Activated T-cell treated with anti-CD3 and anti-CD28 coated beads, Interleukin-2, amount 50 U/mL, for 24 hours (primary cell): ENCODE results near the gene KIF26A.

Source experiments
- DNase-seq: peaks from one replicate; pipeline ENCODE4 v3.0.0-alpha.2; 2020
- H3K27ac Mint-ChIP-seq: 2 replicates; pipeline ENCODE4 v1.8.0; 2020; ENCODE audit warnings: mild to moderate bottlenecking, mixed read lengths
- H3K27me3 Mint-ChIP-seq: 2 replicates; pipeline ENCODE4 v1.8.0; 2020; ENCODE audit warnings: mixed read lengths
- H3K36me3 Mint-ChIP-seq: 2 replicates; pipeline ENCODE4 v1.8.0; 2020; ENCODE audit warnings: low read depth, mixed read lengths
- H3K4me1 Mint-ChIP-seq: 2 replicates; pipeline ENCODE4 v1.8.0; 2020; ENCODE audit warnings: low read depth, mixed read lengths
- H3K4me3 Mint-ChIP-seq: 2 replicates; pipeline ENCODE4 v1.8.0; 2020; ENCODE audit warnings: mild to moderate bottlenecking, moderate library complexity, mixed read lengths
- H3K9me3 Mint-ChIP-seq: 2 replicates; pipeline ENCODE4 v1.8.0; 2020; ENCODE audit warnings: mixed read lengths

The KIF26A gene

DNA sequence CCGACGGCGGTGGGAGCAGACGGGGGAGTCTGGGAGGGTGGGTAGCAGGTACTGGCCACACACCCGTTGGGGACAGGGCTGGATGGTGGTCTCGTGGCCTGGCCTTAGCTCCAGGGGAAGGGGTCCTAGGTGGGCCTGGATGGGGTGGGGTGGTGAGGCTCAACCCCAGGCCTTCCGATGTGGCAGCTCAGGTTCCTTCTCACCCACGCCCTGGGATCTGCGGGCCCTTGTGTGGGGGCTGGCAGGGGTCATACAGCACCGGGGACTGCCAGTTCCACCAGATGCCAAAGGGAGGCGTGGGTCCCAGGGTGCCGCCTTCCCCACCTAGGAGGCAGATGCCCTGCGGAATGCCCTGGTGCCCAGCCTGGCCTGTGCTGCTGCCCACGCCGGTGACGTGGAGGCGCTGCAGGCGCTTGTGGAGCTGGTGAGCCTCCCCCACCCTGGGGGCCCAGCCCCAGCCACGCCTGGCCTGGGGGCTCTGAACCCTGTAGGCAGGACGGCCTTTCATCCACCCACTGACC lies 31.9 kb upstream of the KIF26A start:
- no peaks in the 10 kb centered on the region for H3K36me3 Mint-ChIP-seq
- no peak overlapping the region for H3K27ac Mint-ChIP-seq
- no peaks in the 10 kb centered on the region for H3K4me1 Mint-ChIP-seq
- H3K27me3 Mint-ChIP-seq, result no peaks in the 10 kb centered on the region
- H3K9me3 Mint-ChIP-seq, result no peaks in the 10 kb centered on the region
- no peak overlapping the region for H3K4me3 Mint-ChIP-seq
- no peak for DNase-seq

DNA sequence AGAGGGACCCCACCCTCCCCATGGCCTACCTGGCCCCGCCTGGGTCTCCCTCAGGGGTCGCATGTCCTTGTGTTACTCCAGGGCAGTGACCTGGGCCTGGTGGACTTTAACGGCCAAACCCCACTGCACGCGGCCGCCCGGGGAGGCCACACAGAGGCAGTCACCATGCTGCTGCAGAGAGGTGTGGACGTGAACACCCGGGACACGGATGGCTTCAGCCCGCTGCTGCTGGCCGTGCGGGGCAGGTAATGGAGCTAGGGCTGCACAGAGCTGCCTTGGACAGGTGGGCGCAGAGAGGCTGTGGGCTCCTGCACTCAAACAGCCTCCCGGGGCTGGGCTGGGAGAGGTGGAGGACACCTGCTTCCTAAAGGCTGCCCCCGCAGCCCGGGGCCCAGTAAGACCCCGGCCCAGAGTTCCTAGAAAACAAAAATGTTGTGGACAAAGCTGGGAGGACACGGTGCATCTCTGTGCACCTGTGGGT lies 31.2 kb upstream of the KIF26A start:
- no peaks in the 10 kb centered on the region for H3K27me3 Mint-ChIP-seq

DNA sequence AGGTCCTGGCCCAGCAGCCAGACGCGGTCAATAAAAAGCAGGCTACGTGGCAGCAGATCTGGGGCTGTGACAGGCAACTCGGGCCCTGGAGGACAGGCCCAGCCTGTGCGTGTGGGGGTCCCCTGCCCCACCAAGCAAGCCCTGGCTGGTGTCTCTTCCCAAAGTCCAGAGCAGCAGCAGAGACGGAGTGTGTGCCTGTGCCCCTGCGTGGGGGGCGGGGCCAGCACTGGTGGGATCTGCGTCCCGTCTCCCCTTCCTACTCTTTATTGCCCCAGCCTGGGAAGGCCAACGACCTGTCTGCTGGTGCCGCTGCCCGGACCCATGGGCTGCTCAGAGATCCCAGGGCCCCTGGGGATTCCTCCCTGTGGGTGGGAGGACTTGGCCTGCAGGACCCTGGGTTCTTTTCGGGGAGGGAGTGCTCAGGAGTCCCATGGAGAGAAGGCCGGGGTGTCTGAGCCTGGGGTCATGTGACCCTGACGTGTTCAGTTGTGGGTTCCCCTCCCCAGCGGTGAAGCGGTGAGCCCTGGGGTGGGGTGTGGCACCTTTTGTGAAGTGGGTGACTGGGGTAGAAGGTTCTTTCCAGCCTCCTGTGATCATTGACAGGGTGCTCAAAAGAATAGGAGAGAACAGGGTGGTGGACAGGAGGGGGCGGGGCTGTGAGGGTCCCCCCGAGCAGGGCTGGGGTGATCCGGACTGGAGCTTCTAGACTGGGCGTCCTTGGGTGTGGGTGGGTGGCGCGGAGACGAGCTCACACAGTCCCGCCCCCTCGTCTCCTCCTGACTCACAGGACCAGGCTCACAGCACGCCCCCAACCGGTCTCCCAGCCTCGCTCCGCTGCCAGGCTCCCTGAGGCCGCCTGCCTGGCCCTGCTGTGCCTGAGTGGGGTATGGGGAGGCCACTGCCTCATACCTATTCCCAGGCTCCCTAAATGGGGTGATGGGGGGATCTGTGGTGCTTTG lies 30.5 kb upstream of the KIF26A start:
- Mint-ChIP-seq H3K4me3 (no peak overlapping the region), H3K27me3 (no peaks in the 10 kb centered on the region), H3K9me3 (no peaks in the 10 kb centered on the region), H3K4me1 (no peaks in the 10 kb centered on the region), H3K27ac (no peak overlapping the region), H3K36me3 (no peaks in the 10 kb centered on the region)
- DNase-seq, result no peak

More for the DNA sequence above, 31.2 kb upstream of the KIF26A start:
- Mint-ChIP-seq H3K36me3 (no peaks in the 10 kb centered on the region), H3K4me3 (no peak overlapping the region), H3K4me1 (no peaks in the 10 kb centered on the region), H3K27ac (no peak overlapping the region), H3K9me3 (no peaks in the 10 kb centered on the region)
- DNase-seq, result no peak

DNA sequence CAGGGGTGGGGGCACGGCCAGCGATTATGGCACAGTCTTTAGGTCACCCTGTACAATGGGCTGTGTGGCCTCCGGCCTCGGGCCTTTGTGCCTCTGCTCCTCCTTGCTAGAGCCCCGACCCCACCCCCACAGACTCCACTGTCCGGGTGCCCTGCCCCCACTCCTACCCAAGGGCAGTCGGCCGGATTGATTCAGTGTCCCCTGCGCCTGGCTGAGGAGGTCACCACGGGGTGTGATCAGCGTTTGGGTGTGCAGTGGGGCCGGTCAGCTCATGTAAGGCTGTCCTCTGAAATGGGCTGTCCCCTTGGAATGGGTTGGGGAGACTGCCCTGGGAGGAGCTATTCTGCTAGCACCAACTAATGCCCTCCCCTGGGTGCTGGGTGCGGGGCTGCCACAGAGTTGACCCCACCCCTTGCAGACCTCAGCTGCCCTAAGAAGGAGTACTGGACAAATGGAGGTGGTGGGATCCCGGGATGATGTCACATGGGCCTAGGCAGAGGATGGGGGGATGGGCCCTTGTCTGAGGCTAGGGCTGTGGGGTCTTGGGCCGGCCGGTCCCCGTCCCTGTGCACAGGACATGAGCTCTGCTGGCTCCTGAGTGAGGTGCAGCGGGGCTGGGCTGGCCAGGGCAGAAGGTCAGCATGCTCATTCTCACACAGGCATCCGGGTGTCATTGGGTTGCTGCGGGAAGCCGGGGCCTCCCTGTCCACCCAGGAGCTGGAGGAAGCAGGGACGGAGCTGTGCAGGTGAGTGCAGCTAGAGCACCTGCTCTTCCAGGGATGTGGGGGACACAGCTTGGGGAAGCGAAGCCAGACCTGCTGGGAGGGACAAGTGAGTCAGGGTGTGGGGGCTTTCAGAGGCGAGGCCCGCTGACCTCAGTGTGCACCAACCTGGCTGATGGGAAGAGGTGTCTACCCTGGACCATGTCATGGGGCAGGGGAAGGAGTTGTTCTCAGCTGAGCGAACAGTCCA lies 29.5 kb upstream of the KIF26A start:
- Mint-ChIP-seq H3K4me1 (no peaks in the 10 kb centered on the region), H3K9me3 (no peaks in the 10 kb centered on the region), H3K27ac (no peak overlapping the region), H3K36me3 (no peaks in the 10 kb centered on the region), H3K4me3 (no peak overlapping the region), H3K27me3 (no peaks in the 10 kb centered on the region)
- no peak for DNase-seq

DNA sequence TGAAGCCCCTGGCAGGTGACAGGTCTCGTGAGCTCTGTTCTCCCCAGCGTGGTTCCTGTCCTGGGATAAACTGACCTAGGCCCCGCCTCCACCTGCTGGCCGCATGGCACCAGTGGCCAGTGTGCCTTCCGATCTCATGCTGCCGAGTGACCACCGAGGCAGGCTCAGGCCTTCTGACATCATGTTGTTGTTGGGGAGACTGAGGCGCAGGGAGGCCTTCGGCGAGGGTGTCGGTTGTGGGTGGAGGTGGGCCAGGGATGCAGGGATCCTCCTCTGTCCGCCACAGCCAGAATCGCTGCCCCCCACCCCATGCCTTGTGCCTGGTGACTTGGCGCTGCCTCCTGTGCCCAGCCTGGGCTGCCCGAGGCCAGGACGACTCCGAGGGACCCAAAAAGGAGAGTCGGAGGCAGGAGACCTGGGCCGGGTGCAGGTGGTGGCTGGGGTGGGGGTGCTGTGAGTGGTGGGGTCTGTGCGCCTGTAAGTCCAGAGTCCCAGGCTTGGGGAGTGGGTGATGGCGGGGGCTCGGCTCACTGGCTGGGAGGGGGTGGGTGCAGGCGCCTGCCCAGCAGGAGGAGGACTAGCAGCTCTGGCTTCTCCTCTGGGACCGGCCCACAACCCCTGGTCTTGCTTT lies 28.5 kb upstream of the KIF26A start:
- DNase-seq, result no peak
- Mint-ChIP-seq H3K27ac (no peak overlapping the region), H3K36me3 (no peaks in the 10 kb centered on the region), H3K4me3 (no peak overlapping the region), H3K4me1 (no peaks in the 10 kb centered on the region), H3K27me3 (peaks cover 5% of the 10 kb centered on the region), H3K9me3 (no peaks in the 10 kb centered on the region)

DNA sequence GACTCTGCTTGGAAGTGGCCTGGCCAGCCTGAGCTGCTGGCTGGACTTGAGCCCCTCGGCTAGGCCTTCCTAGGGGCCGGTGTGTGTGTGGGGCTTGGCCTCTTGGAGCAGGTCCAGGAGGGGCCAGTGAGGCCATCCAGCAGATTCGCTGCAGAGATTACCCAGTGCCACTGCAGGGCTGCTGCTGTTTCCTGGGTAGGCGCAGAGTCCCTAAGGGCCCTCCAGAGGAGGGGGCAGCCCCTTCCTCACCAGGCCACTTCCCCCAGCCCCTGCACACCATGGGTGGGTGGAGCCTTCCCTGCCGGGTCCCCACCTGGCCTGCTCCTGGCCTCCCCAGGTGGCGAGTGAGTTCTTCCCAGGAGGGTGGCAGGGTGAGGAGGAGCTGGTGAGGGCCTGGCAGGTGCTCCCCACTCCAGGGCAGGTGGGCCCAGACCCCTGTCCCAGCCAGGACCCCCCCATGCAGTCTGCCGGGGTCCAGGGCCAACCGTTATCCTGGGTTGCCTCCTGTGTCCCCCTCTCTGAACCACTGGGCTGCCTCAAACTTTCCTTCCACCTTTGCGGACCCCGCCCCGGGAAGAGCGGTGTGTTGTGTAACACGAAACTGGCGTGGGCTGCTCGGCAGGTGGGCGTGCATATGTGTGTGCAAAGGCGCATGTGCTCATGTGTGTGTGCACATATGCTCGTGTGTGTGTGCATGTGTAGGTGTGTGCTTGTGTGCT lies 27.7 kb upstream of the KIF26A start:
- Mint-ChIP-seq H3K36me3 (no peaks in the 10 kb centered on the region), H3K27ac (no peak overlapping the region), H3K9me3 (no peaks in the 10 kb centered on the region), H3K4me3 (no peak overlapping the region), H3K27me3 (peaks cover 13% of the 10 kb centered on the region), H3K4me1 (no peaks in the 10 kb centered on the region)
- DNase-seq, result no peak

DNA sequence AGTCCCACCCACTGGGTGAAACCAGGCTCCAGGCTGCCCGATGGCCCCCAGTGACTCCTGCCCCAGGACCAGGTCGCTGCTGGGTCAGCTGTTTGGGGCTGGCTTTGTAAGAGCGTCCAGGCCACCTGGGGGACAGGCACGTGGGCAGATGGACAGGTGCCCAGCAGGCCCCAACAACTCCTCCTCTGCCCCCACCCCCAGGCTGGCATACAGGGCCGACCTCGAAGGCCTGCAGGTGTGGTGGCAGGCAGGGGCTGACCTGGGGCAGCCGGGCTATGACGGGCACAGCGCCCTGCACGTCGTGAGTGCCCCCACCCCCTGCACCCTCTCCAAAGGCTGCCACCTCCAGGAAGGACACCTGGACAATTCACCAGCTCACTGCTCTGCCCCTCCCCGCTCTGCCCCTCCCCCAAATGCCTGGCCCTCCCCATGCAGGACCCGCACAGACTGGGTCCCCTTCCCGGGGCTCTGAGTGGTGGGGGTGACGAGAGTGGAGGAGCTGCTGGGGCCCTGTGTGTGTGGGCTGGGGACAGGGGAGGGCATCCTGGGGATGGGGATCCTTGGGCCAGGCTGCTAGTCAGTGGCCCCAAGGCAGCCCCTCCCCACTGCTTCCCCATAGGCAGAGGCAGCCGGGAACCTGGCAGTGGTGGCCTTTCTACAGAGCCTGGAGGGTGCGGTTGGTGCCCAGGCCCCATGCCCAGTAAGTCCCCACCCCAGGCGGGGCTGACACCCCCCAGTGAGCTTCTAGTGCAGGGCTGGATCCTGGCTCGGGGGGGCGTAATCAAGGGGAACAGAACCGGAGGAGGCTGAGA lies 26.9 kb upstream of the KIF26A start:
- H3K4me1 Mint-ChIP-seq, result no peaks in the 10 kb centered on the region
- no peaks in the 10 kb centered on the region for H3K36me3 Mint-ChIP-seq
- H3K27me3 Mint-ChIP-seq, result peaks cover 19% of the 10 kb centered on the region
- H3K9me3 Mint-ChIP-seq, result no peaks in the 10 kb centered on the region
- no peak overlapping the region for H3K27ac Mint-ChIP-seq
- DNase-seq, result no peak
- H3K4me3 Mint-ChIP-seq, result no peak overlapping the region

DNA sequence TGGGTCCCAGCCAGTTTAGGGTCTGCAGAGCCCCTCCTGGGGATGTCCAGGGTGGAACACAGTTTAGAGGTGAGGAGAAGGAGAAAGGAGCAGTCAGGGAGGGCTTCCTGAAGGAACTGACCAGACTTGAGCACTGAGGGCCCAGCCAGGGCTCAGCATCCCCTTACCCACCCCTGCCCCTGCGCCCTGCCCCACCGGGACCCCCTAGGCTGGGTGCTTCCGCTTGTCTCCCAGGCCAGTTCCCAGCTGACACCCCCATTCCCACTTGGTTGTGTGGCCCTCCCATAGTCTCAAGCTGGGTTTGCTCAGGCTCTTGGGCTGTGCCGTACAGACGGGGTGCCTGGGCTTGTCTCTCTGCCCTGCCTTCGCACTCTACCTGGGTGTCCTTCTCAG lies 26.3 kb upstream of the KIF26A start:
- DNase-seq, result no peak
- H3K9me3 Mint-ChIP-seq, result no peaks in the 10 kb centered on the region
- peaks cover 19% of the 10 kb centered on the region for H3K27me3 Mint-ChIP-seq
- no peaks in the 10 kb centered on the region for H3K36me3 Mint-ChIP-seq
- H3K4me1 Mint-ChIP-seq, result no peaks in the 10 kb centered on the region
- no peak overlapping the region for H3K27ac Mint-ChIP-seq
- H3K4me3 Mint-ChIP-seq, result no peak overlapping the region

DNA sequence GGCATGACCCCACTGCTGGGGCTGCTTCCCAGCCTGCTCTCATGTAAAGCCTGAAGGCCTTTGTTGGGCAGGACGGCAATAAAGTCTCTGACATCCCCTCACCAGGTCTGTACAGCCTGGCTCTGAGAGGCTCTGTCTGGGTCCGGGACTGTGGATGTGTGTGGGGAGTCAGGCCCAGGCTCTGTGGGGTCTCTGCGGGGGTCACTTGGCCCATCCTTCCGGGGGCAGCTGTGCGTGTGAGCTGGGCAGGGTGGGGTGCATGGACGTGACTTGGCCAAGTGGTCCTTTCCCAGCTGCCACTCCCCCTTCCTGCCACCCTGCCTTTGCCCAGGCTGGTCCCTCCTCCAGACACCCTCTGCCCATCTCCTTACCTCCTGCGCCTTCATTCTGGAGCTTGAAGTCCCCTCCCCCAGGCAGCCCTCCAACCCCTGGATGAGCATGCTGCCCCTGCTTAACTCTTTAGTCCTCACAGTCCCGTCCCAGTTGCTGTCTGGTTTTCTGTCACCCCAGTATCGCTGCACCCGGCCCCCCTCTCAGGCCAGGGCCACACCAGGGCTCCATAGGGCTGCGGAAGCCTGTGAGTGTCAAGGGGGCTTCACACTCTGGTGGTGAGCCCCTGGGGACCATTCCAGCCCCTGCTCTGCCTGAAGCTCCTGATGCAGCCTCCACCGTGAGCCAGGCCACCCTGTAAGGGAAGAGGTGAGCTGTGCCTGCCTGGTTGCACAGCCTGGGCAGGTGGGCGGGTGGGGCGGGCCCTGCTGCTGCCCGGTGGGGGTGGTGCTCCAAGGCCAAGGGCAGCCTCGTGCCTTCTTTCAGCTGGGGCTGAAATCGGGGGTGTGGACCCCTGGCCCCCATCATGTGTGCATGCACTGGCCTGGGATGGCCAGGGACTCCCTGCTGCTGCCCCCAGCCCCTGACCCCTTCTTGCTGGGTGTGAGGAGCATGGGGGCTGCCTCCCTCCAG lies 25.5 kb upstream of the KIF26A start:
- DNase-seq, result no peak
- Mint-ChIP-seq H3K36me3 (no peaks in the 10 kb centered on the region), H3K4me1 (no peaks in the 10 kb centered on the region), H3K27me3 (peaks cover 20% of the 10 kb centered on the region), H3K4me3 (no peak overlapping the region), H3K9me3 (no peaks in the 10 kb centered on the region), H3K27ac (no peak overlapping the region)

DNA sequence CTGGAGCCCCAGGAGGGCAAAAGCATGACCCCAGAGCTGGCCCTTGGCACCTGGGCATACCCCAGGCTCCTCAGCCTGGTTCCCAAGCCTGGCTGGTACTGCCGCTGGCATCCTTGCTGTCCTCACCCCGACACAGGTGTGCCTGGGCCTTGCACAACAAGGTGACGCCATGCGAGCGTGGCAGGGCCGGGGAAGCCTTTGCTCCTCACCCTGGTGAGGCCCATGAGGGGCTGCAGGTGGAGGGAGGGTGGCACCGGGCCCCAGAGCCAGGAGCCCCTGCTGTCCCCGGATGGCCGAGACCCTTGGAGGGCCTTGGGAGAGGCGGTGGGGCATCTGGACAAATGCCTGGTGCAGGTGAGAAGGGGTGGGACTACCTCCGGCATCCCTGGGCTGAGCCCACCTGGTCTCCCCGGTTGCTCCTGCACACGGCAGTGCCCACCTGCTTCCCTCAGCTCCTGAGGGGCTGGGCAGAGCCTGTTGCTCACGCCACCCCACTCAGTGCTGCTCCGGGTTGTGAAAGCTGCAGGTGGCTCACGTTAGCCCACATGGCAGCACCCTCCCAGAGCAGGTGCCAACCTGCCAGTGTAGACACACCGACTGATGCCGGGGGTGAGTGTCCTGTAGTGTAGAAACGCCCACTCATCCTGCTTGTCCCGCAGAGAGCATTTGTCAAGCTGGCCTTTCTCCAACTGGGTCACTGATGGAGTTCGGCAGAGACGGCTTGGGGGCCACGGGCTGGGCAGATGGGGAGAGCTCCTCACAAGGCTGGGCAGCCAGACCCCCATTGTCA lies 24.6 kb upstream of the KIF26A start:
- DNase-seq, result no peak
- Mint-ChIP-seq H3K4me1 (no peaks in the 10 kb centered on the region), H3K4me3 (no peak overlapping the region), H3K9me3 (no peaks in the 10 kb centered on the region), H3K36me3 (no peaks in the 10 kb centered on the region), H3K27ac (no peak overlapping the region), H3K27me3 (peaks cover 29% of the 10 kb centered on the region)

DNA sequence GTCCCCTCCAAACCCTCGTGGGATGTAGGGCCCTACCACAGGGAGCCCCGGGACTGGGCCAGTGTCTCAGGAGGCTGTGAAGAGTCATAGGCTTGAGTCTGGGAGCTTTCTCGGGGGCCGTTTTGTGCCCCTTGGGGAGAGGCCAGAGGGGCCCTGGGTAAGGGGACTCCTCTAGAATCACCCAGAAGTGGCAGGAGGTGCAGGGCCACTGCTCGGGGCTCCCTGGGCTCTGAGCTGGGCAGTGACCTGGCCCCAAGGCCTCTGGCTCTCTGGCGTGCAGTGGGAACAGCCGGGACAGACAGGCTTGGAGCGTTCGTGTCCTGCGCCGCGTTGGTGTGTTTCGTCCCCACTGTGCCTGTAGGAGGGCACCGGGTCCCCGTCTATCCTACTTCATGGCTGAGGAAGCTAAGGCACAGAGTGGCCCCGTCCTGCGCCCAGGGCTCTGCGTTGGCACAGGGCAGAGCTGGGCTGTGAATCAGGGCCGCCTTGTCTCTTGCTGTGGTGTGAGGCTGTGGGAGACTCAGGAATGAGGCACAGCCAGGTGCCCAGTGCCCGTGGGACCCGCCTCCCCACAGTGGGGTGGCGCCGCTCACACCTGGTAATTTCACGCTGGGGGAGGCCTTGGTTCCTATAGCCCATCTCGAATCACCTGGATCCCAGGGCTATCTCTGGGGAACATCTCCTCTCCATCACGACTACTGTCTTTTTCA lies 23.8 kb upstream of the KIF26A start:
- Mint-ChIP-seq H3K27me3 (peaks cover 36% of the 10 kb centered on the region), H3K27ac (no peak overlapping the region), H3K9me3 (no peaks in the 10 kb centered on the region), H3K4me3 (no peak overlapping the region), H3K36me3 (no peaks in the 10 kb centered on the region), H3K4me1 (no peaks in the 10 kb centered on the region)
- DNase-seq, result no peak
